Bronchial epithelial cell (primary cell): ENCODE results near the gene AMOT. TPM values are rescaled to one million over a fixed set of nuclear protein-coding genes. Genes with fewer than 3 reads are reported as not detected.

Experiments
- DNase-seq: peaks from one replicate; pipeline ENCODE4 v3.0.0-alpha.2; 2010; ENCODE audit warnings: low read depth
- FAIRE-seq: peaks from 2 replicates; lab custom pipeline; 2011; peaks lifted over from hg19 to GRCh38; lab: Jason Lieb, UNC
- H3K27me3 ChIP-seq: 2 replicates; pipeline ENCODE4 v1.5.1; 2011; ENCODE audit warnings: low read length; ENCODE audit not compliant: control insufficient read depth, insufficient read depth
- H3K36me3 ChIP-seq: 2 replicates; pipeline ENCODE4 v1.5.1; 2011; ENCODE audit warnings: low read length; ENCODE audit not compliant: control insufficient read depth, insufficient read depth
- H3K4me3 ChIP-seq: 2 replicates; pipeline ENCODE4 v1.5.1; 2011; ENCODE audit warnings: mild to moderate bottlenecking, low read depth, low read length, control low read depth
- total RNA-seq: library from RNA; depleted of rRNA; stranded (reverse); fragments of >200 nt; gene quantifications from 2 replicates; pipeline ENCODE4 v1.2.1, GENCODE V29; 2014
- TF ChIP-seq, protein P1 (sequence below): IDR thresholded peaks from 2 replicates; pipeline ENCODE4 v1.5.1; 2011; ENCODE audit warnings: mild to moderate bottlenecking, moderate library complexity, low read length, control low read depth, inconsistent platforms; ENCODE audit not compliant: insufficient read depth, severe bottlenecking

AMOT gene
- total RNA-seq, 1 donor from 2014 or later, result under 0.01 TPM

DNA sequence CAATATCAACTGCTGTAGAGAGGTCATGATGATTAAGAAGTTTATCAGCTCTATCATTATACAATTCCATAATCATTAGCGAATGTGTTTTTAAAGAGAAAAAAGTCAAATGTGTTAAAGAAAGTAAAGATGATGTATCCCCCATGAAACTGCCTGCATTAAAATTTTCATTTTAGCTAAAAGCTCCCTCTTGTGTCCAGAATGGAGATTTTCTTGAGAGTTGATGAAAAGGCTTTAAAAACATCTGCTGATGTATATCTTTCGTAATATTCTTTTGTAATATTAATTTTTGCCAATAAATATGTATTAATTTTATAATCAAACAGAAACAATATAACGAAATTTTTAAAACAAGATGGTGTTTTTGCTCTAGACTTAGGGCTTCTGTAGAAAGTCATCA is 108.8 kb downstream of the AMOT start:
- FAIRE-seq (no peak), DNase-seq (no peak)
- TF ChIP-seq, protein P1, sequence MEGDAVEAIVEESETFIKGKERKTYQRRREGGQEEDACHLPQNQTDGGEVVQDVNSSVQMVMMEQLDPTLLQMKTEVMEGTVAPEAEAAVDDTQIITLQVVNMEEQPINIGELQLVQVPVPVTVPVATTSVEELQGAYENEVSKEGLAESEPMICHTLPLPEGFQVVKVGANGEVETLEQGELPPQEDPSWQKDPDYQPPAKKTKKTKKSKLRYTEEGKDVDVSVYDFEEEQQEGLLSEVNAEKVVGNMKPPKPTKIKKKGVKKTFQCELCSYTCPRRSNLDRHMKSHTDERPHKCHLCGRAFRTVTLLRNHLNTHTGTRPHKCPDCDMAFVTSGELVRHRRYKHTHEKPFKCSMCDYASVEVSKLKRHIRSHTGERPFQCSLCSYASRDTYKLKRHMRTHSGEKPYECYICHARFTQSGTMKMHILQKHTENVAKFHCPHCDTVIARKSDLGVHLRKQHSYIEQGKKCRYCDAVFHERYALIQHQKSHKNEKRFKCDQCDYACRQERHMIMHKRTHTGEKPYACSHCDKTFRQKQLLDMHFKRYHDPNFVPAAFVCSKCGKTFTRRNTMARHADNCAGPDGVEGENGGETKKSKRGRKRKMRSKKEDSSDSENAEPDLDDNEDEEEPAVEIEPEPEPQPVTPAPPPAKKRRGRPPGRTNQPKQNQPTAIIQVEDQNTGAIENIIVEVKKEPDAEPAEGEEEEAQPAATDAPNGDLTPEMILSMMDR, result no peak
- H3K36me3 ChIP-seq, result no peaks in the 10 kb centered on the region
- no peaks in the 10 kb centered on the region for H3K27me3 ChIP-seq
- H3K4me3 ChIP-seq, result no peak overlapping the region

Other genes starting within 250 kb of the AMOT start
- not detected in 2 replicates for gene LHFPL1, start 160.9 kb downstream of the AMOT start, total RNA-seq